Esophagus squamous epithelium (tissue), 4 donors: ENCODE data around the gene SLCO4C1.

Source experiments
- POLR2A ChIP-seq, 4 donors: fragments of 450-650 bp; IDR thresholded peaks; one replicate each; pipeline ENCODE4 v1.6.1; 2017; ENCODE audit warnings: antibody characterized with exemption in 4 of 4, mild to moderate bottlenecking in 4 of 4, moderate library complexity in 3 of 4
- TF ChIP-seq, protein P1 (sequence below), 6 experiments: fragments of 450-650 bp in 4 of 6; fragments of 200-600 bp in 2 of 6; sonication (generic) in 2 of 6; IDR thresholded peaks; one replicate each; pipeline ENCODE4 v1.5.1; 2016 to 2019; ENCODE audit warnings: antibody characterized with exemption in 6 of 6, mild to moderate bottlenecking in 4 of 6, moderate library complexity in 4 of 6

DNA sequence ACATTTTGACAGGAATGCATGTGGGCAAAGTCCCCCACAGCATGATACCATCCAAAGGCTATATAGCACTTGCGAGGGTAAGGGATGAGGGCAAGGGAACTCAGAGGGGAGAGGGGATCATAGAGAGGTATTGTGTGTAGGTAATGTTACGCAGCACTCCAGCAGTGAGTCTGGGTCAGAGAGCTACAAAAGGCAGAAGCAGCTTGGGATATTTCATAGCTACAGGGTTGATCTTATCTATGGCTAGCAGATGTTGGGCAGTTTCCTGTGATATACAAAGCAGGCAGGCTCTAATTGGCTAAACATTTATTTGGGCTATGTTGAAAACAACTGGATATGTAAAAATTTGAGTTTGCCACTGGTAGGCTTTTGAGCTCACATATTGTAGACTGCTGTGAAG, 17.8 kb upstream of the SLCO4C1 start:
- TF ChIP-seq, protein P1, sequence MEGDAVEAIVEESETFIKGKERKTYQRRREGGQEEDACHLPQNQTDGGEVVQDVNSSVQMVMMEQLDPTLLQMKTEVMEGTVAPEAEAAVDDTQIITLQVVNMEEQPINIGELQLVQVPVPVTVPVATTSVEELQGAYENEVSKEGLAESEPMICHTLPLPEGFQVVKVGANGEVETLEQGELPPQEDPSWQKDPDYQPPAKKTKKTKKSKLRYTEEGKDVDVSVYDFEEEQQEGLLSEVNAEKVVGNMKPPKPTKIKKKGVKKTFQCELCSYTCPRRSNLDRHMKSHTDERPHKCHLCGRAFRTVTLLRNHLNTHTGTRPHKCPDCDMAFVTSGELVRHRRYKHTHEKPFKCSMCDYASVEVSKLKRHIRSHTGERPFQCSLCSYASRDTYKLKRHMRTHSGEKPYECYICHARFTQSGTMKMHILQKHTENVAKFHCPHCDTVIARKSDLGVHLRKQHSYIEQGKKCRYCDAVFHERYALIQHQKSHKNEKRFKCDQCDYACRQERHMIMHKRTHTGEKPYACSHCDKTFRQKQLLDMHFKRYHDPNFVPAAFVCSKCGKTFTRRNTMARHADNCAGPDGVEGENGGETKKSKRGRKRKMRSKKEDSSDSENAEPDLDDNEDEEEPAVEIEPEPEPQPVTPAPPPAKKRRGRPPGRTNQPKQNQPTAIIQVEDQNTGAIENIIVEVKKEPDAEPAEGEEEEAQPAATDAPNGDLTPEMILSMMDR (IDR thresholded peaks at IDR 0.05): no peak
- no peak for TF ChIP-seq POLR2A (IDR thresholded peaks at IDR 0.05)
